GM15510 (cell line): ENCODE results near the gene EVA1B.

Experiments used
- POLR2A ChIP-seq: IDR thresholded peaks from 3 replicates; pipeline ENCODE4 v1.6.1; 2011; ENCODE audit warnings: borderline replicate concordance; ENCODE audit not compliant: insufficient read length; ENCODE audit errors: extremely low read depth

Gene EVA1B

DNA sequence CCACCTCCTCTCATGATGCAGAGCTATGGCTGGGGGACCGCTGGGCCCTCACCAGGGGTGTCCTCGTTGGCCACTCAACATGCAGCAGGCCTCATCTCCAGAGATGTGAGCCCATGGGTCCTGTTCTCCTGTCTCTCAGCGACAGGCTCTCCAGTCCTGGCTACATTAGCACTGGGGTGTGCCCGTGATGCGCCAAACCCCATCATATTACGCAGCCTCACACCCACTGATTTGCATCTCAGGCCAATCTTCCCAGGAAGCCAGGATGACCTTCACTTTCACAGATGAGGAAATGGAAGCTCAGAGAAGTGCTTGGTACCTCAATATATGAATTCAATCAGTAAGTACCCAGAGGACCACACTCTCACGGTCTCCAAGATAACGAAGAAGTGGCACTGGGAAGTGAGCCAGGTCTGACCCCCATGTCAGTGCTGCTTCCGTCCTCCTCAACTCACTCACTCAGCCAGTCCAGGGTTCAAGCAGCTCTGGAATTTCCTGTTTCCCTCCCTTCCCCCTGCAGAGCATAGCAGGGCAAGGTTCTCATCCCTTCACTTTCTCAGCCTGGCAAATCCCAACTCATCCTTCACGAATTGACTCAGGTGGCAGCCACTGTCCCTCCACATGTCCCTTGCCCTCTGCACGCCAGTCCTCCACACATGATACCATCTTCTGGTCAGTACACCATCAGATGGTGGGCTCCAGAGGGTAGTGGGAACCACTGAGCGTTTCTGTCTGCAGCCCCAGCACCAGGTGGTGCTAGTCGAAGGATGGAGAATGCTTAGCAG lies 28.9 kb upstream of the EVA1B start:
- no peak for TF ChIP-seq POLR2A

GRCh38 chr1:36351227-36351977 lies 28.0 kb upstream of the EVA1B start:
- TF ChIP-seq POLR2A = no peak

GRCh38 chr1:36350659-36351226 lies 27.3 kb upstream of the EVA1B start:
- no peak for TF ChIP-seq POLR2A

DNA sequence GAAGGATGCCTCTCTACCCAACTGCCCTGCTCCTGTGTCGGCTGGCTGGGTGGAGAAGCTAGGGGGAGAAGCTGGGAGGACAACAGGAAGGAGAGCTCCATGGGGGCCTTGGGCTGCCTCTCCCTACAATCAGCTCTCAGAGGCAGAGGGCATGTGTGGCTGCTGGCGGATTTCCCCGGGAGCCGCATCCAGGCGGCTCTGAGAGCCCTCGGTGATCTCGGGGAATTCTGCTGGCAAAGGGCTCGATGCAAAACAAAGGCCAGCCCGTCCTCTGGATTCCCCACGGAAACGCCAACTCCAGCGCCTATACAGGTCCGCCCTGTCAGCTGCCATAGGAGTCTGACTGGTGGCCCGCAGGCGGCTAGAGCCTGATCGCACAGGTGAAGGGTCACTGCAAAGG lies 26.4 kb upstream of the EVA1B start:
- TF ChIP-seq POLR2A = no peak

DNA sequence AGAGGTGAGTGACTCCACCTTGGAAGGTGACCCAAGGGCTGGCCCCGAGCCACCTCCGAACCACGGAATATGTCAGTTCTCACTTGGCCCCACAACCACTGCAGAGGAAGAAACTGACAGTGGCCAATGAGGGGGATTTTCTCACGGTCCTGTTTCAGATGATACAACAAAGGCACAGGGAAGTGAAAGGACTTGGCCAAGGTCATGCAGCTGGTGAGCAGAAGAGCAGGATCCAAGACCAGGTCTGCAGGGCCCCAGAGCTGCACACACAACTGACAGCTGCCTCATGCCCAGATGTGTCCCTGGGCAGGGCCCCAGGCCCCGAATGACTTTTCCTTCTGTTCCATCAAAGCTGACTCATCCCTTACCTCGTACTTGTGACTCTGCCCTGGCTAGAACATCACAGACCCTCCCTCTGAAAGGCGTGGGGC lies 25.8 kb upstream of the EVA1B start:
- TF ChIP-seq POLR2A = no peak

DNA sequence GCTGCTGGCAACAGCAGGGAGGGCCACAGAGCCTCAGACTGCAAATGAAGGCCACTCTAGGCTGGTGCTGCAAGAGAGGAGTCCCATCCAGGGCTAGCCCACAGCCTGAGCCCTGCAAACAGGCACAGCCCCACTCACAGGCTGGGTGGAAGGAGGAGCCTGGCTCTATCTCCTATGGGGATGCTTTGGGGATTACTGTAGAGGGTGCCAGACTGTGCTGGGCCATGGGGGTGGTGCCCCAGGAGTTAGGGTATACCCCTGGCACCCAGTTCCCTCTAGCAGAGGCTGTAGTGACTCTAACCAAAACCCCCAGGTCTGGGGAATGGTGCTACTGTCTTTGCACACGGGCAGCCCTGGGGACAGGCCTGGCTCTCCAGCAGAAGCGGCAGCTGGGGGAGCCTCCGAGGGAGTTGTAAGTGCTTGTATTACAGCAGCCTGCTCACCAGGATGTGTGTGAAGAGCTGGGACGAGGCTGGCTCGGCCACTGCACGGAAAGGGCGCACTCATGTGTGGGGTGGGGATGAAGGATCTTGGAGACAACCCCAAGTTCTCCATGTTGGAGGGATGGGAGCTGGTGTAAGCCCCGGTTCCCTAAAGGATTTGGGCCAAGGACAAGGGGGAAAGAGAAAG lies 23.4 kb upstream of the EVA1B start:
- no peak for TF ChIP-seq POLR2A

DNA sequence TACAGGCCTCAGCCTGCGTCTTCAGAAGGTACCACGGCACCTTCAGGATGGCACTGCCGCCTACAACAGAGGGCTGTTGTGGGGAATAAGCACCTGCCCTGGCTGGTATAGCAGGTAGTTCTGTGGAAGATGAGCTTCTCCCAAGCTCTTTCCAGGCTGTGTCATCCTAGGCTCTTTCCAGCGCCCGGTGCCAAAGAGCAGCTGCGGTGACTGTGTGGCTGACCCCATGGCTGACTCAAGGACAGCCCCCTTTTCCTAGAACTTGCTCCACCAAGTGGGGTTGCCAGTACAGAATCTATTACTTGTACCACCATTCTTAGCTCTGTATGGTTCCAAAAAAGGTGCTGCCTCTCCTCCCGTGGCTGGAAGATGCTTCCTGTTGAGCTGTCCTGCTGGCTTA lies 21.9 kb upstream of the EVA1B start:
- TF ChIP-seq POLR2A = no peak

DNA sequence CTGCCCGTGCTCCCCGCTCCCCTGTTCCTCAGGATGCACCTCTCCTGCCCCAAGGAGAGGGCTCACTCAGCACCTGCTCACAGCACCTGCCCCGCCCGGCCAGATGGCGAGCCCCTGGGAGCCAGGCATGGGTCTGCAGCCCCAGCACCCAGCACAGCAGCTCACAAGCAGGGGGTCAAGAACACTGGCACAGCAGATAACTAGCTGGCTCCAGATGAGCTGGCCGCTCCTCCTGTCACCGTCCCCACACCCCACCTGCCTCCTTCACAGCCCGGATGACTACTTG lies 20.9 kb upstream of the EVA1B start:
- TF ChIP-seq POLR2A = no peak

DNA sequence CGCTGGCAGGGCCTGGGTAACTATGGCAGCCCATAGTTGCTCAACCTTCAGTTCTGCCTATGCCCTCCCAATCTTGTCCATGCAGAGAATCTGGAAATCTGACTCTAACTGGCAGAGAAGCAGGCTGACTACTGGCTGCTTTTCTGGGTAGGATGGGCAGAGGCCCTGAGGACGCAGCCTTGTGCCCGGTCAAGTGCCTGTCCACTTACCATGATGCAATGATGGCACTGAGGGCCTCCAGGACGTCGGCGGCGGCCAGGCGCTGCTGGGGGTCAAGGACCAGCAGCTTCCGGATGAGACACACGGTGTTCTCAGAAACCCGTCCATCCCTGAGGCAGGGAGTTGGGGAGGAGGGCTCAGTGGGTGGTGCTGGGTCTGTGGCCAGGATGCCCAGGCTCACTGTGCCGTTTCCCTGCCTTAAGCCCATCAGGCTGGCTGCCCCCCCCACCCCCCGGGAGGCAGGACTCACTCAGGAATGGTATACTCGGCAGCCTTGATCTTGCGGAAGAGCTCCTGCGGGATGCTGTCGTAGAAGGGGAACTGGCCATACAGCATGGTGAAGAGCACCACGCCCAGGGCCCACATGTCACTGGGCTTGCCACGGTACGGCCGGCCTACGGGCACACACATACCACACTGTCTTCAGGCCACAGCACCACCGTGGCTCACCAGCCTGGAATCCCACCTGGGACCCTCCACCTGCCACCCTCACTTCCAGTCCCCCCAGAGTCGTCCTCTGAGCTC lies 20.4 kb upstream of the EVA1B start:
- TF ChIP-seq POLR2A = no peak

- no peak for TF ChIP-seq POLR2A
Measured at GRCh38 chr1:36342426-36343185, 19.2 kb upstream of the EVA1B start.

GRCh38 chr1:36341626-36342320 lies 18.3 kb upstream of the EVA1B start:
- TF ChIP-seq POLR2A = no peak

DNA sequence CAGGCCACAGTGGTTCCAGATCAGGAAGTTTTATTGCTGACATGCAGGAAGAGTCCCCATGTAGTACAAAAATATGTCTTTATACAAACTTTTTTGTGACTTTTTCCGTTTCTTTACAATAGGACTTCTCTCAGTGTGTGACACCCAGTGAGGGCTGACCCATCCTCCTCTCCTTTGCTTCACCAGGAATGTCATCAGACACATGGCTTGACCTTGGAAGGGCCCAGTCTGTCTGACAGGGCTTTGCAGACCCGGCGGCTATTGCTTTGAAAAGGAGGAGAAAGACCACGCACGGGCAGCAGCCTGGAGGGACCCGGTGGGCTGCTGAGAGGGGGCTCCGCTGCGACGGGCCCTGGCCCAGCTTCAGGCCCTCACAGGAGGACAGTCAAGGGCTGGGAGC lies 16.2 kb upstream of the EVA1B start:
- TF ChIP-seq POLR2A = no peak

DNA sequence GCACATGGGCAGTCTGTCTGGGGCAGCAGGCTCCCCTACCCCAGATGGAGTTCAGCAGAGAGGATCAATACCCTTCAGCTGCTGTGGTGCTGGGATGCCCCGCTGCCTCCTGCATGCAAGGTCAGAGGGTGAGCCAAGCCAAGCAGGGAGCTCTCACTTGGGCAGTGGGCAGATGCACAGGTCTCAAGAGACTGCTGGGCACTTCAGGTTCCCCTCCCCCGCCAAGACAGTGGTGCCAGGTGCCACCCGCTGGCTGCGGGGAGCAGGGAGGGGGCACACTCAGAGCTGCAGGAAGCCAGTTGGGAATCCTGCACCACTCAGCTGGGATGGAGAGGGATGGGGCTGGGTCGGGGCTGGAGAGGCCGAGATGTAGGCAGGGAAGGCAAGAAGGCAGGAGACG lies 15.8 kb upstream of the EVA1B start:
- no peak for TF ChIP-seq POLR2A

- no peak for TF ChIP-seq POLR2A
Measured at GRCh38 chr1:36337830-36338229, 14.4 kb upstream of the EVA1B start.

DNA sequence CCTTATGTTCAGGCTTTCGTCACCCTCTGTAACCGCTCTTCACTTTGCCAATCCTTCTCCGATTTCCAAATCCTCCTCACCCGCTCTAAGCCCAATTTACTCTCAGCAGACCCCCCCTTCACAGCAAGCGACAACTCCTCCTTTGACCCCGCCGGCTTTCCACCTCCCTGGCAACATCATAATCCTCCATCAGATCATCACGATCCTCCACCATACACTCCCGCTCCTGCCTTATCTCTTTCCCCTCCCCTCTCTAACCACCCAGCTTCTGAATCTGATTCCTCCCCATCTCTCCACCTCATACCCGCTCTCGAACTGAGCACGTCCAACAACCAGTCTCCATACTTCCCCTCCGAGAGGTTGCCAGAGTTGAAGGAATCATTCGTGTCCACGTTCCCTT lies 7.5 kb upstream of the EVA1B start:
- TF ChIP-seq POLR2A = no peak

DNA sequence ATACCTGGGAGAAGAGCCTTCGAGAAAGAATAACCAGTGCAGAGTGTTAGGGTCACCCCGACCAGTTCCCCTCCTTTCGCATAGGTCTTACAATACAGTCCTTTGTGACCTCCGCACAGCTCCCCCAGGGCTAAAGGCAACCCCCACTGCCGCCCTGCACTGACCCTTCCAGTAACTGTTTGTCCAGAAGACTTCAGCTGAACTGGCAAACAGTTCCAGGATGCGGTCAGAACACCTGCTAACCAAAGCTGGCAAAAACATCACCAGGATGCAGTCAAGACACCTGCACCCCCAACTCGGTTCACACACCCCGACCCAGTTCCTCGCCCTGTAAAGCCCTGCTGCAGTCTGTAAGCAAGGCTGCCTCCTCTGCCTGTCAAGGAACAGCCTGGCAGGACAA lies 6.4 kb upstream of the EVA1B start:
- TF ChIP-seq POLR2A = no peak
